Measurements from ENCODE around the gene ANKS1B.

The ANKS1B gene

DNA sequence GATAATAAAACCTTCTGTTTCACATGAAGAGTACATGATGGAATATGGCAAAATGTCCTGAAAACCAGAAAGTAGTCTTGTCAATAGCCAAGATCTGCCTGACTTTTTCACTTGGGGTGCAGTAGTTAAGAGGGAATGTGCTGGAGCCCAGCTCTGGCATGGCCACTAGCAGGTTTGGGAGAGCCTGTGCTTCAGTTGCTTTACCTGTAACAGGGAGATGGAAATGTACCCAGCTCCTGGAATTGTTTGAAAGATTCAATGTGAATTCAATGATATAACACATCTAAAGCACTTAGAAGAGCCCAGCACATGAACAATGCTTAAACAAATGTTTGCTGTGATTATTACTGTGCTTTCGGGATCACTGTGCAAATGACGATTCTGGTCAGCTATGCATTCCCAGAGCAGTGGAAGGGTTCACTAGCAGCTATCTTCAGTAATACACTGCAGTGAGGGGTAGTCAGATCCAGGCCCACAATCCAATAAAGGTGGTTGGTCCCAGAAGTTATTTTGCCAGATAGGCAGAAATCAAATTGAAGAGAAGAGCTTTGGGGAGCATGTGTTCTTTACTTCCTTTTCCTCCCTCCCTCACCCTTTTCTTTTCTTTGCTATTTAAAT is 1114.7 kb downstream of the ANKS1B start:
- Histone ChIP-seq H3K4me1 (ENCODE audit: insufficient read depth, low read length, poor library complexity, severe bottlenecking) (no peaks in the 10 kb centered on the region), H3K27me3 (ENCODE audit: insufficient read depth, low read length, poor library complexity, severe bottlenecking) (no peaks in the 10 kb centered on the region), H3K9ac (ENCODE audit: low read depth, low read length, poor library complexity, severe bottlenecking) (no peak overlapping the region), H3K36me3 (ENCODE audit: insufficient read depth, low read length) (no peaks in the 10 kb centered on the region), H3F3A (ENCODE audit: low read depth) (no peaks in the 10 kb centered on the region), H2AFZ (ENCODE audit: low read length) (no peak overlapping the region), H3K4me2 (ENCODE audit: low read depth, low read length, poor library complexity, severe bottlenecking) (no peak overlapping the region), H3K79me2 (ENCODE audit: insufficient read depth, low read length) (no peaks in the 10 kb centered on the region), H4K20me1 (ENCODE audit: insufficient read depth, low read length, poor library complexity, severe bottlenecking) (no peaks in the 10 kb centered on the region), H3K9me2 (replicated peaks; ENCODE audit: low read depth, low read length) (no peaks in the 10 kb centered on the region), H3K4me3 (ENCODE audit: low read length, poor library complexity, severe bottlenecking) (no peak overlapping the region), H3K9me3 (ENCODE audit: insufficient read depth, low read depth, low read length) (no peaks in the 10 kb centered on the region)
- TF ChIP-seq, protein P1, sequence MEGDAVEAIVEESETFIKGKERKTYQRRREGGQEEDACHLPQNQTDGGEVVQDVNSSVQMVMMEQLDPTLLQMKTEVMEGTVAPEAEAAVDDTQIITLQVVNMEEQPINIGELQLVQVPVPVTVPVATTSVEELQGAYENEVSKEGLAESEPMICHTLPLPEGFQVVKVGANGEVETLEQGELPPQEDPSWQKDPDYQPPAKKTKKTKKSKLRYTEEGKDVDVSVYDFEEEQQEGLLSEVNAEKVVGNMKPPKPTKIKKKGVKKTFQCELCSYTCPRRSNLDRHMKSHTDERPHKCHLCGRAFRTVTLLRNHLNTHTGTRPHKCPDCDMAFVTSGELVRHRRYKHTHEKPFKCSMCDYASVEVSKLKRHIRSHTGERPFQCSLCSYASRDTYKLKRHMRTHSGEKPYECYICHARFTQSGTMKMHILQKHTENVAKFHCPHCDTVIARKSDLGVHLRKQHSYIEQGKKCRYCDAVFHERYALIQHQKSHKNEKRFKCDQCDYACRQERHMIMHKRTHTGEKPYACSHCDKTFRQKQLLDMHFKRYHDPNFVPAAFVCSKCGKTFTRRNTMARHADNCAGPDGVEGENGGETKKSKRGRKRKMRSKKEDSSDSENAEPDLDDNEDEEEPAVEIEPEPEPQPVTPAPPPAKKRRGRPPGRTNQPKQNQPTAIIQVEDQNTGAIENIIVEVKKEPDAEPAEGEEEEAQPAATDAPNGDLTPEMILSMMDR (conservative IDR thresholded peaks at IDR 0.05; ENCODE audit: low read length) = no peak
- no peak for TF ChIP-seq EZH2phosphoT487 (IDR thresholded peaks at IDR 0.05; ENCODE audit: borderline replicate concordance)

DNA sequence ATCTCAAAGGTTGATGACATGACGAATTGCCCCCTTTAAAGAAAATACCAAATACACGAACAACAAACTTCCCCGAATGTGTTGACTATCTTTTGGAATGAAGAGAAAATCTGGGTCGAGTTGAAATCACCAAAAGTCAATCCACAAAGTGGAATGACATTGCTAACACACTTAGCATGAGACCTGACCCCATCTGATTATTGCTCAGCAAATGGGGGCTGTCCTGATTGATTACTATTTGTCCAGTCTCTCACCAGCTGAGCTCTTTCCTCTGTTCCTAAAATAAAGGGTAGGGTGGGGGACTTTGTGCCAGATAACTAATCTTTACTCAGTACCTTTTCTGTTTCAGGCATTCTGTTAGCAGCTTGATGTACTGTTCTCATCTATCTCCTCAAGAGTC is 1116.2 kb downstream of the ANKS1B start:
- H3K4me2 ChIP-seq (ENCODE audit: low read depth, low read length, poor library complexity, severe bottlenecking) = no peak overlapping the region
- H3K36me3 ChIP-seq (ENCODE audit: insufficient read depth, low read length) = no peaks in the 10 kb centered on the region
- H3K27me3 ChIP-seq (ENCODE audit: insufficient read depth, low read length, poor library complexity, severe bottlenecking) = no peaks in the 10 kb centered on the region
- H2AFZ ChIP-seq (ENCODE audit: low read length) = no peak overlapping the region
- H4K20me1 ChIP-seq (ENCODE audit: insufficient read depth, low read length, poor library complexity, severe bottlenecking) = no peaks in the 10 kb centered on the region
- H3K9me2 ChIP-seq (replicated peaks; ENCODE audit: low read depth, low read length) = no peaks in the 10 kb centered on the region
- TF ChIP-seq EZH2phosphoT487 (IDR thresholded peaks at IDR 0.05; ENCODE audit: borderline replicate concordance) = no peak
- TF ChIP-seq, protein P1 (conservative IDR thresholded peaks at IDR 0.05; ENCODE audit: low read length) = no peak
- H3K79me2 ChIP-seq (ENCODE audit: insufficient read depth, low read length) = no peaks in the 10 kb centered on the region
- H3K9ac ChIP-seq (ENCODE audit: low read depth, low read length, poor library complexity, severe bottlenecking) = no peak overlapping the region
- H3K9me3 ChIP-seq (ENCODE audit: insufficient read depth, low read depth, low read length) = no peaks in the 10 kb centered on the region
- H3F3A ChIP-seq (ENCODE audit: low read depth) = no peaks in the 10 kb centered on the region
- no peak overlapping the region for H3K4me3 ChIP-seq (ENCODE audit: low read length, poor library complexity, severe bottlenecking)
- no peaks in the 10 kb centered on the region for H3K4me1 ChIP-seq (ENCODE audit: insufficient read depth, low read length, poor library complexity, severe bottlenecking)

DNA sequence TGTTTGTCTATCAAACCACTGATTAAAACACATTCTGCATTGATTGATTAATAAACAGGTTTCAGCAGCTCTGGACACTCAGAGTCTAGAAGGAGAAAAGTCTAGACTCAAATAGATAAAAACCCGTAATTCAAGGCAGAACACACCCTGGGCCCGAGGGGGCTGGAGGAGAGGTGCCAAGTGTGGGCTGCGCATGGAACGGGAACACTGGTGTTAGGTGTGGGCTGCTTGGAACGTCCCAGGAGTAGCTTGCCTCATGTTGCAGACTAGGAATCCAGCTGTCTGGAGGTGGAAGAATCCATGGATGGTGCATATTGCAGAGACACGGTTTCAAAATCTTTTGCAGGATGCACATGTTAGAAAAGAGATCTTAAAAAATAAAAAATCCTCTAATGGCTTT is 1116.7 kb downstream of the ANKS1B start:
- Histone ChIP-seq H4K20me1 (ENCODE audit: insufficient read depth, low read length, poor library complexity, severe bottlenecking) (no peaks in the 10 kb centered on the region), H3K4me1 (ENCODE audit: insufficient read depth, low read length, poor library complexity, severe bottlenecking) (no peaks in the 10 kb centered on the region), H3K9me2 (replicated peaks; ENCODE audit: low read depth, low read length) (no peaks in the 10 kb centered on the region), H3K79me2 (ENCODE audit: insufficient read depth, low read length) (no peaks in the 10 kb centered on the region), H3K9ac (ENCODE audit: low read depth, low read length, poor library complexity, severe bottlenecking) (no peak overlapping the region), H2AFZ (ENCODE audit: low read length) (no peak overlapping the region), H3K4me2 (ENCODE audit: low read depth, low read length, poor library complexity, severe bottlenecking) (no peak overlapping the region), H3K36me3 (ENCODE audit: insufficient read depth, low read length) (no peaks in the 10 kb centered on the region), H3F3A (ENCODE audit: low read depth) (no peaks in the 10 kb centered on the region), H3K4me3 (ENCODE audit: low read length, poor library complexity, severe bottlenecking) (no peak overlapping the region), H3K27me3 (ENCODE audit: insufficient read depth, low read length, poor library complexity, severe bottlenecking) (no peaks in the 10 kb centered on the region), H3K9me3 (ENCODE audit: insufficient read depth, low read depth, low read length) (no peaks in the 10 kb centered on the region)
- no peak for TF ChIP-seq EZH2phosphoT487 (IDR thresholded peaks at IDR 0.05; ENCODE audit: borderline replicate concordance)
- TF ChIP-seq, protein P1 (conservative IDR thresholded peaks at IDR 0.05; ENCODE audit: low read length) = no peak
